ENCODE results near the gene GPN3.
"Not testable (repeated sequence)": the region's sequence is repeated elsewhere in the genome, so short reads cannot be mapped to it uniquely, and the experiment has no call there.

Gene GPN3

DNA sequence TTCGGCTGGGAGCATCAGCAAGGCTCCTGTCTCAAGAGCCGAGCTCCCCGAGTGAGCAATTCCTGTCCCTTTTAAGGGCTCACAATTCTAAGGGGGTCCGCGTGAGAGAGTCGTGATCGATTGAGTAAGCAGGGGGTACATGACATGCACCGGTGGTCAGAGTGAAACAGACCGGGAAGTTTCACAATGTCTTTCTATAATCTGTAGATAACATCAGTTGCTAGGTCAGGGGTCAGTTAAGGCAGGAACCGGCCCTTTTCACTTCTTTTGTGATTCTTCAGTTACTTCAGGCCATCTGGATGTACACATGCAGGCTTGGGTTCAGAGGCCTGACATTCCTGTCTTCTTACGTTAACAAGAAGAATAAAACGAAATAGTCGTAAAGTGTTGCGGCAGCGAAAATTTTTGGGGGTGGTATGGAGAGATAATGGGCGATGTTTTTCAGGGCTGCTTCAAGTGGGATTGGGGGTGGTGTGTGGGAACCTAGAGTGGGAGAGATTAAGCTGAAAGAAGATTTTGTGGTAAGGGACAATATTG, 62.9 kb downstream of the GPN3 start:
- H3K4me1 ChIP-seq (ENCODE audit: control insufficient read depth in 1 of 2, insufficient read depth in 1 of 2, low read depth in 1 of 2, low read length in 1 of 2), result peaks cover 17 to 21% of the 10 kb centered on the region in 2 experiments
- not testable (repeated sequence) for H3K27ac ChIP-seq; H3K4me3 ChIP-seq (ENCODE audit: low read depth in 1 of 2, low read length in 1 of 2); H3K9me3 ChIP-seq; H3K27me3 ChIP-seq
- peaks cover 12% of the 10 kb centered on the region for H3K36me3 ChIP-seq

DNA sequence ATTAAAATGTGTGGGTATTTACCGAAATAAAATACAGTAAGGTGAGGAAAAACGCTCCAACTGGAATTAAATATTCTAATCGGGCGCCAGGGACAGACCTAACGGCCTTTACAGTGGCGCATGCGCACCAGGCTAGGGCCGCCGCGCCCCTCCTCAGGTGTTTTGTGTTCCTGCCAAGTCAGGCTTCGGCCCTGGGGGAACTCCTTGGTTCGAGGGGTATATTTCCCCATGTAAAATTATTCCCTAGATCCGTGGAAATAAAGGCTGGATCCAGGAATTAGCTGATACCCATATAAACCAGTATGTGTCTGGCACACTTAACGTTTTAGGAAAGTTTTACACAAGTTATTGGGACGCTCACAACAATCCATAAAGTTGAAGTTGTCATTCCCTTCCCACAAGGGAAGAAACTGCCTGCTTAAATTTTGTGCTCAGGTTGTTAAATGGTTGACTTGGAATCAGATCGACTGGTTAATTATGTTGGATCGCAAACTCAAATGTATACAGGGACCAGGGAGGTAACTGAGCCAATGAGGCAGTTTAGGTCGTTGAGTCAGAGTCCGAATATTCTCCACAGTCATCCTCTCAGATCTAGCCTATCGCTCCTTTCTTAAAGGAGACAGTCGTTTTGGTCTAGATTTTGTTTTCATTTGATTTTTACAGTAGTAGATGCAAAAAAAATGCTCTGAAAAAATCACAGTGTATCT, 63.9 kb downstream of the GPN3 start:
- Histone ChIP-seq H3K27ac (peak overlapping the region; percentile 96), H3K4me3 (ENCODE audit: low read depth in 1 of 2, low read length in 1 of 2) (peak overlapping the region; percentile 98), H3K4me1 (ENCODE audit: control insufficient read depth in 1 of 2, insufficient read depth in 1 of 2, low read depth in 1 of 2, low read length in 1 of 2) (peaks cover 17 to 21% of the 10 kb centered on the region in 2 experiments), H3K27me3 (no peaks in the 10 kb centered on the region), H3K36me3 (peaks cover 16% of the 10 kb centered on the region), H3K9me3 (no peaks in the 10 kb centered on the region)
- TF ChIP-seq, protein P1, sequence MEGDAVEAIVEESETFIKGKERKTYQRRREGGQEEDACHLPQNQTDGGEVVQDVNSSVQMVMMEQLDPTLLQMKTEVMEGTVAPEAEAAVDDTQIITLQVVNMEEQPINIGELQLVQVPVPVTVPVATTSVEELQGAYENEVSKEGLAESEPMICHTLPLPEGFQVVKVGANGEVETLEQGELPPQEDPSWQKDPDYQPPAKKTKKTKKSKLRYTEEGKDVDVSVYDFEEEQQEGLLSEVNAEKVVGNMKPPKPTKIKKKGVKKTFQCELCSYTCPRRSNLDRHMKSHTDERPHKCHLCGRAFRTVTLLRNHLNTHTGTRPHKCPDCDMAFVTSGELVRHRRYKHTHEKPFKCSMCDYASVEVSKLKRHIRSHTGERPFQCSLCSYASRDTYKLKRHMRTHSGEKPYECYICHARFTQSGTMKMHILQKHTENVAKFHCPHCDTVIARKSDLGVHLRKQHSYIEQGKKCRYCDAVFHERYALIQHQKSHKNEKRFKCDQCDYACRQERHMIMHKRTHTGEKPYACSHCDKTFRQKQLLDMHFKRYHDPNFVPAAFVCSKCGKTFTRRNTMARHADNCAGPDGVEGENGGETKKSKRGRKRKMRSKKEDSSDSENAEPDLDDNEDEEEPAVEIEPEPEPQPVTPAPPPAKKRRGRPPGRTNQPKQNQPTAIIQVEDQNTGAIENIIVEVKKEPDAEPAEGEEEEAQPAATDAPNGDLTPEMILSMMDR (IDR thresholded peaks at IDR 0.05), result no peak

DNA sequence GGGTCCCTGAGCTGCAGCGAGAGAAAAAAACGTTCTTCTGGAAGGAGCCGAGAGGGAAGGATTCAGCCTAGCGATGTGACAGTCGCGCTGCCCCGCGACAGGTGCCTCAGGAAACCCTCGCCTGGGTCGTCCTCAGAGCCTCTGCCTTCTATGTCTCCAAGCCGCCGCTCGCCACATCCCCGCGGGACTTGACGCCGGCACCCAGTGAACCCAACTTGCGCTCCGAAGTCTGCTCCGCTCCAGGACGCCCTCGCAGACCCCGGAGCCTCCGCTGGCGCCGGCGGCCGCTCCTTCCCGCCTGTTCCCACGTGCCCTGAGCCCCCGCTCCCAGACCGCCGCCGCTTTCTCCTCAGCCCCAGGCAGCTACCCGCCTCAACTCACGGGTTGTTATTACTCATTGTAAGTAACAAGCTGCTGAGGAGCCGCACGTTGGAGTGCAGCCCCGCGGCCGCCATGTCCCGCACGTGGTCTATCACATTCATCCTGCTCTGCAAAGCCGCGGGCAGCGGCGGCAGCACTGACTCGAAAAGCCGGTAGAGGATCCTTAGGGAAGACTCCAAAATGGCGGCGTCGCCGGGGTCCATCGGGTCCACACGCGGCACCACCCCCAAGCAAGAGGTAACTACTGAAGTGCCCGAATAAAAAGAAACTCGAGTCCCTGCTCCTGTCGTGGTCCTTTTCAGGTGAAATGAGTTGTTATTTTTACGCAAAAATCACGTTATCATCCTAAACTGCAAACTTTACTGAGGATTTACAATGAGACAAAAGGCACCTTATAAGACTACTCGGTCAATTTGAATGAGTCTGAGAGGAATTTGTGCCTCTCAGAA, 64.7 kb downstream of the GPN3 start, which contains the start of gene ANAPC7:
ANAPC7 (minus strand) TSS at position 563 of the 830 bp plus-strand sequence; CDS start at position 482, 81 bp downstream.
- H3K9me3 ChIP-seq, result no peaks in the 10 kb centered on the region
- H3K27me3 ChIP-seq, result no peaks in the 10 kb centered on the region
- H3K36me3 ChIP-seq, result peaks cover 16% of the 10 kb centered on the region
- TF ChIP-seq, protein P1 (IDR thresholded peaks at IDR 0.05), result peak; percentile 30
- H3K4me3 ChIP-seq (ENCODE audit: low read depth in 1 of 2, low read length in 1 of 2), result peak within 1 kb of the TSS; percentile 98
- H3K4me1 ChIP-seq (ENCODE audit: control insufficient read depth in 1 of 2, insufficient read depth in 1 of 2, low read depth in 1 of 2, low read length in 1 of 2), result peaks cover 17 to 21% of the 10 kb centered on the region in 2 experiments
- H3K27ac ChIP-seq, result peak within 1 kb of the TSS; percentile 96

Measured in neutrophil (primary cell).